Measurements from ENCODE around the gene CHL1.

CHL1 gene

GRCh38 chr3:430186-430585 lies 233.6 kb downstream of the CHL1 start:
- Histone ChIP-seq H3K36me3 (replicated peaks) (no peaks in the 10 kb centered on the region), H3K9me3 (no peaks in the 10 kb centered on the region), H3K4me3 (no peak overlapping the region), H3K27me3 (ENCODE audit: low read depth) (no peaks in the 10 kb centered on the region), H3K4me1 (peaks cover 5% of the 10 kb centered on the region)
- in situ Hi-C loops (cut with MboI; ENCODE audit: low sequenced_read_pairs), result no loop called here
- DNase-seq (ENCODE audit: low spot score in 2 of 2), result no peak

GRCh38 chr3:435161-435560 lies 238.6 kb downstream of the CHL1 start:
- no peak overlapping the region for H3K4me3 ChIP-seq
- no peak for DNase-seq (ENCODE audit: low spot score in 2 of 2)
- H3K27me3 ChIP-seq (ENCODE audit: low read depth), result no peaks in the 10 kb centered on the region
- H3K9me3 ChIP-seq, result no peaks in the 10 kb centered on the region
- H3K4me1 ChIP-seq, result peaks cover 6% of the 10 kb centered on the region
- in situ Hi-C loops (cut with MboI; ENCODE audit: low sequenced_read_pairs), result no loop called here
- H3K36me3 ChIP-seq (replicated peaks), result no peaks in the 10 kb centered on the region

GRCh38 chr3:436053-436452 lies 239.5 kb downstream of the CHL1 start:
- H3K27me3 ChIP-seq (ENCODE audit: low read depth), result no peaks in the 10 kb centered on the region

DNA sequence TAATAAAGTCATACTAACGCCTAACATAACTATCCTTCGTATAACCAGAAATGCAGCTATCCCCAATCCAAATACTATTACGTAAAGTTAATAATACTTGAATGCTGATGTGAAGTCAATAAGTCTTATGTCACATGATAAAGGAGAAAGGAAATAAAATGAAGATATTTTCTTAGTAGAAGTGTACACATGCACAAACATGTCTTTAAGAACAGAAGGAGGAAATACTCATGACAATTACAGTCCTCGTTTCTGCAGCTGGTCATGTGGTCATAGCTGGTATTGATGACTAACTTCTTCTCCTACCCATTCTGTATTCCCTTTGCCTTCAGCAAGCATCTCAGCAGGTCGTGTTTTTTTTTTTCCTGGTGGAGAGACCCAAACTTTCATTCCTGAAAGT lies 244.3 kb downstream of the CHL1 start:
- no peaks in the 10 kb centered on the region for H3K36me3 ChIP-seq (replicated peaks)
- H3K4me1 ChIP-seq, result peaks cover 6% of the 10 kb centered on the region
- DNase-seq (ENCODE audit: low spot score in 2 of 2), result no peak
- no peaks in the 10 kb centered on the region for H3K27me3 ChIP-seq (ENCODE audit: low read depth)
- H3K4me3 ChIP-seq, result no peak overlapping the region
- in situ Hi-C loops (cut with MboI; ENCODE audit: low sequenced_read_pairs), result no loop called here
- H3K9me3 ChIP-seq, result no peaks in the 10 kb centered on the region

More at GRCh38 chr3:436053-436452, 239.5 kb downstream of the CHL1 start:
- H3K9me3 ChIP-seq, result no peaks in the 10 kb centered on the region
- no peak overlapping the region for H3K4me3 ChIP-seq
- in situ Hi-C loops (cut with MboI; ENCODE audit: low sequenced_read_pairs), result no loop called here
- no peak for DNase-seq (ENCODE audit: low spot score in 2 of 2)
- H3K4me1 ChIP-seq, result peaks cover 6% of the 10 kb centered on the region
- H3K36me3 ChIP-seq (replicated peaks), result no peaks in the 10 kb centered on the region

- DNase-seq (ENCODE audit: low spot score in 2 of 2), result no peak
- no peaks in the 10 kb centered on the region for H3K36me3 ChIP-seq (replicated peaks)
- H3K4me3 ChIP-seq, result no peak overlapping the region
- H3K9me3 ChIP-seq, result no peaks in the 10 kb centered on the region
- peaks cover 25% of the 10 kb centered on the region for H3K4me1 ChIP-seq
- in situ Hi-C loops (cut with MboI; ENCODE audit: low sequenced_read_pairs), result no loop called here
- no peaks in the 10 kb centered on the region for H3K27me3 ChIP-seq (ENCODE audit: low read depth)
These were observed 249.4 kb downstream of the CHL1 start for GRCh38 chr3:445960-446359.

DNA sequence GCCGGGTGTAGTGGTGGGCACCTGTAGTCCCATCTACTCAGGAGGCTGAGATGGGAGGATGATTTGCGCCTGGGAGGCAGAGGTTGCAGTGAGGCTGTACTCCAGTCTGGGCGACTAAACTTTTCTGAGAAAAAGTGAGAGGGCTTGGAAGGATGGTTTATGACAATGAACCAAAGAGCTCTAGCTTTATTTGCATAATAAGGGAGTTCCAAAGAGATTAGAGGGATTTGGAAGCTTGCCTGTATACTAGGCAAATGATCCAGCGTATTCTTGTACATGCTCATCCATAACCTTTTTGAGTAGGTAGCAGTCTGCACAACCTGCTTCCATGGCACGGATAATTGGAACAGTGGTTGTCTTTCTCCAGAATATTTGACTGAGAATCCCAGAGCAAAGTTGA lies 251.1 kb downstream of the CHL1 start:
- Histone ChIP-seq H3K36me3 (replicated peaks) (no peaks in the 10 kb centered on the region), H3K9me3 (no peaks in the 10 kb centered on the region), H3K4me3 (no peak overlapping the region), H3K27me3 (ENCODE audit: low read depth) (no peaks in the 10 kb centered on the region), H3K4me1 (peaks cover 28% of the 10 kb centered on the region)
- peak; percentile 34 to 92 for DNase-seq (ENCODE audit: low spot score in 2 of 2)
- in situ Hi-C loops (cut with MboI; ENCODE audit: low sequenced_read_pairs), result no loop called here

DNA sequence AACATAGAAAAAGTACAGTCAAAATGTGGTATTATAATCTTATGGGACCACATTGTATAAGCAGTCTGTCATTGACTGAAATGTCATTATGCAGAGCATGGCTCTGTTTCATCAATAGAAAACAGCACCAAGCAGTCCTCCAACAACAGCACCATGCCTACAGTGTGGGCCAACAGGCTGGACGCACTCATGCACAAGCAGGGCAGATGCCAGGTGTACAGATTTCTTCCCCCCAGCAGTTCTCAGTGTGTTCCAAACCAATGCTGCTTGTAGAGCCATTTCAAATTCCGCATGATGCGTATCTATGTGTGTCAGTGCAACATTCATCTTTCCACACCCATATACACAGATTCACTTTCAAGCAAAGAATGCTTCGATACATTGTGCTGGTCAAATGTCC lies 253.1 kb downstream of the CHL1 start:
- in situ Hi-C loops (cut with MboI; ENCODE audit: low sequenced_read_pairs), result no loop called here
- Histone ChIP-seq H3K36me3 (replicated peaks) (no peaks in the 10 kb centered on the region), H3K9me3 (no peaks in the 10 kb centered on the region)

DNA sequence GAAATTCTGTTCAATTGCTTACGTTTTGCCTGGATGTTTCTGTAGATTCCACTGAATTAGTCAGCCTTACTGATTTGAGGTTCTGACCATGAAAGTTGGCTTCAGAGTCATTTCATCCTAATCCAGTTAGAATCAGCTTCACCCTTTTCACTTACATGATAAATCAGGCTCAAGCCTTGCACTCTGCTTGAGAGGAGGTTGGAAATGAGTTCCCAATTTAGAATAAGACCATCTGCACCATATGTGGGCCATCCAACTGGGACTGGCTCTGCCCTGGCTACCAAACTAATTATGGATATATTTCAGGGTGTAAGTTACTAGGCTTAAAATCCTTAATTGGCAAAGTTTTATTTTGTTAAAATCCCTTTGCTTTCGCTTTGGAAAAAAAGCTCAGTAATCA lies 255.7 kb downstream of the CHL1 start:
- H3K36me3 ChIP-seq (replicated peaks), result no peaks in the 10 kb centered on the region
- in situ Hi-C loops (cut with MboI; ENCODE audit: low sequenced_read_pairs), result no loop called here
- DNase-seq (ENCODE audit: low spot score in 2 of 2), result no peak
- no peaks in the 10 kb centered on the region for H3K9me3 ChIP-seq
- H3K27me3 ChIP-seq (ENCODE audit: low read depth), result no peaks in the 10 kb centered on the region
- H3K4me1 ChIP-seq, result peaks cover 51% of the 10 kb centered on the region
- H3K4me3 ChIP-seq, result no peak overlapping the region

More for the DNA sequence above, 253.1 kb downstream of the CHL1 start:
- Histone ChIP-seq H3K4me3 (no peak overlapping the region), H3K4me1 (peaks cover 33% of the 10 kb centered on the region), H3K27me3 (ENCODE audit: low read depth) (no peaks in the 10 kb centered on the region)
- DNase-seq (ENCODE audit: low spot score in 2 of 2), result no peak

DNA sequence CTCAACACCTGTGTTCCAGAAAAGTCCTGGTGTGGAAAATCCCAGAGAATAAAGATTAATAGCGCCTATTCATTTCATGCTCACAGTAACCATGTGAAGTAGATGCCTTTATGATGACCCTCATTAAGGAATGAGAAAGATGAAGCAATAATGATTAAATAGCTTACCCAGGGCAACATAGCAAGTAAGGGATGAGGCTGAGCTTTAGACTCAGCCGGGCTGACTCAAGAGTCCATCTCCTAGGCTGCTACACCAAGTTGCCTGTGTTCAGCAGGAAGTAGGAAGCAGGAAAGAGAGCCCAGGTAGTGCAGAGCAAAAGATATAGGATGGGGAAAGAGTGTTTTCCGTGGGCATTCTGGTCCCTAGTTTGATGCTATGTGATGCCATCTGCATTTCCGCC lies 256.5 kb downstream of the CHL1 start:
- Histone ChIP-seq H3K4me3 (no peak overlapping the region), H3K9me3 (no peaks in the 10 kb centered on the region), H3K36me3 (replicated peaks) (no peaks in the 10 kb centered on the region), H3K27me3 (ENCODE audit: low read depth) (no peaks in the 10 kb centered on the region), H3K4me1 (peaks cover 49% of the 10 kb centered on the region)
- in situ Hi-C loops (cut with MboI; ENCODE audit: low sequenced_read_pairs), result no loop called here
- no peak for DNase-seq (ENCODE audit: low spot score in 2 of 2)

DNA sequence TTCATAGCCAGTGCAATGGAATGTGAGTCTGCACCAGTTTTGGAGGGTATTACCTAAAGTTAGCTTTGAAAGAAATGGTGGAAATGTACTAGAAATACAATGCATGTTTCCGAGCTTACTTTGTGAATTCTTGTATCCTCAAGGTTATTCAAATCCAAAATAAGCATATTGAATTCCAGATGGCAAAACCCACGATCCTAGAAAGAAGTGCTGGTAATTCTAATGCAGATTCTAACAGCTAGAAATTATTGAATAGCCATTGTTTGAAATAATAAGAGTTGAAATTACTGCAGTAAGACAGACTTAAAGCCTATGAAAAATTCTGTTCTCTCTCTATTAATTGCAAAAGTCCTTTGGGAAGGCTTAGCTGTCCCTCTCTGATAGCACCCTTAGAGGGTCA lies 258.4 kb downstream of the CHL1 start:
- H3K4me3 ChIP-seq, result no peak overlapping the region
- peak in 1 of 2 experiments; percentile 96 for DNase-seq (ENCODE audit: low spot score in 2 of 2)
- in situ Hi-C loops (cut with MboI; ENCODE audit: low sequenced_read_pairs), result no loop called here
- no peaks in the 10 kb centered on the region for H3K9me3 ChIP-seq
- peaks cover 55% of the 10 kb centered on the region for H3K4me1 ChIP-seq
- H3K36me3 ChIP-seq (replicated peaks), result no peaks in the 10 kb centered on the region
- no peaks in the 10 kb centered on the region for H3K27me3 ChIP-seq (ENCODE audit: low read depth)

GRCh38 chr3:458124-458523 lies 261.6 kb downstream of the CHL1 start:
- in situ Hi-C loops (cut with MboI; ENCODE audit: low sequenced_read_pairs), result no loop called here

DNA sequence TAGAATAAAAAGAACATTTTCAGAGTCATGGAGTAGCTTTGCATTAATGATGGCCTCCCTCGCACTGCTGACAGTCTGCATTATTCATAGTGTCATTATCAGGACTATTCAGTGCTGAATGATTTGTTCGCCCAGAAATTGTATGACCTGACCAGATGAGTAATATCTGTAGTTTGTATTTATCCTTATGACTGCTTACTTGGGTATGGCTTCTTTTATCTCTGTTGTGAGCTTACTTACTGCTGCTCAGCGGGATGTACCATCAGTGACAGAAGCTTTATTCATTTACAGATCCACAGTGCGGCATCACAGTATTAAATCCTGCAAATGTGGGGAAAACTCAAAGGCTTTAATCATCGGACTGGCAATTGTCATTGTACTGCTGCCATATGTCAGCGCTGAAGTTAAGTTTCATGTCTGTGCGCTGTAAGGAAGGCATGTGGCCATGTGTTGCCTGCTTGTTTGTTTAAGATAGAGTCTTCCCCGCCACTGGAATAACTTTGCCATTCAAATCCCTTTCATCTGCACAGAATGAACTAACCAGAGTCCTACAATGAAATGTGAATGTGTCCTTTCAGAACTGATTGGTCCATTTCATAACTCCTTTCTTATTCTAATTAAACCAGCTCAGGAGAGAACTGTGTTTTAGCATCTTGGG lies 262.2 kb downstream of the CHL1 start:
- no peaks in the 10 kb centered on the region for H3K36me3 ChIP-seq (replicated peaks)
- H3K4me1 ChIP-seq, result peaks cover 48% of the 10 kb centered on the region
- in situ Hi-C loops (cut with MboI; ENCODE audit: low sequenced_read_pairs), result no loop called here
- no peaks in the 10 kb centered on the region for H3K27me3 ChIP-seq (ENCODE audit: low read depth)
- H3K4me3 ChIP-seq, result peak overlapping the region; percentile 8
- DNase-seq (ENCODE audit: low spot score in 2 of 2), result peak; percentile 67 to 96
- no peaks in the 10 kb centered on the region for H3K9me3 ChIP-seq

More at GRCh38 chr3:458124-458523, 261.6 kb downstream of the CHL1 start:
- H3K27me3 ChIP-seq (ENCODE audit: low read depth), result no peaks in the 10 kb centered on the region
- peaks cover 48% of the 10 kb centered on the region for H3K4me1 ChIP-seq
- H3K4me3 ChIP-seq, result 0 out of 2 replicates have a peak overlapping the region, but pooled peaks have one; percentile 3
- H3K9me3 ChIP-seq, result no peaks in the 10 kb centered on the region
- H3K36me3 ChIP-seq (replicated peaks), result no peaks in the 10 kb centered on the region
- no peak for DNase-seq (ENCODE audit: low spot score in 2 of 2)

All from HAP-1 (cell line).